Thymus (tissue), 11 donors: ENCODE results near the gene GOLIM4. TPM values are rescaled to one million over a fixed set of nuclear protein-coding genes. Genes with fewer than 3 reads are reported as not detected.

ENCODE experiments used
- DNase-seq, 9 donors: peaks; one replicate each; pipeline ENCODE4 v3.0.0-alpha.2; 2013; ENCODE audit warnings: low spot score in 9 of 9, low read depth in 6 of 9, missing footprints in 1 of 9
- H3K27ac ChIP-seq, 2 donors: one replicate each; pipeline ENCODE4 v1.5.1; 2013; ENCODE audit warnings: control low read depth in 1 of 2, low read depth in 1 of 2, low read length in 1 of 2, mild to moderate bottlenecking in 1 of 2, moderate library complexity in 1 of 2
- H3K27me3 ChIP-seq, 2 donors: one replicate each; pipeline ENCODE4 v1.5.1; 2013; ENCODE audit warnings: low read length in 1 of 2; ENCODE audit not compliant: control insufficient read depth in 2 of 2, insufficient read depth in 1 of 2
- H3K36me3 ChIP-seq, 2 donors: one replicate each; pipeline ENCODE4 v1.5.1; 2013; ENCODE audit warnings: low read length in 1 of 2, mild to moderate bottlenecking in 1 of 2, moderate library complexity in 1 of 2; ENCODE audit not compliant: control insufficient read depth in 2 of 2, insufficient read depth in 2 of 2
- H3K4me1 ChIP-seq, 2 donors: one replicate each; pipeline ENCODE4 v1.5.1; 2013; ENCODE audit warnings: low read length in 2 of 2; ENCODE audit not compliant: control insufficient read depth in 2 of 2, insufficient read depth in 2 of 2
- H3K4me3 ChIP-seq, 2 donors: one replicate each; pipeline ENCODE4 v1.5.1; 2013; ENCODE audit warnings: low read length in 2 of 2, control low read depth in 1 of 2, mild to moderate bottlenecking in 1 of 2
- H3K9me3 ChIP-seq, 2 donors: one replicate each; pipeline ENCODE4 v1.5.1; 2013; ENCODE audit warnings: low read length in 1 of 2, mild to moderate bottlenecking in 1 of 2; ENCODE audit not compliant: control insufficient read depth in 2 of 2, insufficient read depth in 1 of 2
- WGBS: extraction: QIAGEN DNeasy Blood & Tissue Kit; methylation state at CpG from one replicate; pipeline ENCODE4 v1.1.7; 2013; 5-methylcytosine and 5-hydroxymethylcytosine counted together
- polyA plus RNA-seq: library from polyadenylated mRNA; stranded (reverse); fragments of 200-250 nt; gene quantifications from one replicate; pipeline ENCODE4 v1.2.3, GENCODE V29; 2013
- total RNA-seq: library from RNA; stranded (reverse); fragments of 120-200 nt; gene quantifications from one replicate; pipeline ENCODE4 v1.2.4, GENCODE V29; 2013
- donor health status: healthy.

The GOLIM4 gene
- total and polyA plus RNA-seq, 2 donors = 8.4 to 8.8 TPM

DNA sequence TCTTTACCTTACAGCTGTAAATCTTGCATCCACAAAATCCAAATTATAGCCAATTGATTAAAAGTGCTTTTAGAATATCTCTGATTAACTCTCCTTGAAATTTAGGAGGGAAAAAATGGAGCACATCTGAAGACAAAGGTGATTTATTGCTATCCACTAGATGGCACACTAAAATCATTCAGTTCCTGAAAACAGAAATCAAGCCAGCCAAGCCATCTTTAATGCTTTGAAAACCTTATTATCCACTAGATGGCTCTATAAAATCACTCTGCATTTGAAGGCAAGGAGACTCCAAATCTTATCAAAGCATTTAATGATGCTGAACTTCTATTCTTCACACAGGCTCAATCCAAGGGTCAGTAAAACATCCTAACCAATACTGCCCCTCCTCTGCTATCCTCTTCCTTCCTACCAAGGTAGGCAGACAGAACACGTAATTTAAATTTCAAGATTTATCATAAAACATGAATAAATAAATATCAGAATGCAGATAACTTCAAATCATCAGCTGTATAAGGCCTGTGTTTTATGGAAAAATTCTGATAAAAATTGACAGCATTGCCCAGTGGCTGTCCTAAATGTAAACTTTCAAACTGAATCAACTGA lies 48.4 kb downstream of the GOLIM4 start:
- Histone ChIP-seq H3K4me3 (no peak overlapping the region), H3K9me3 (no peaks in the 10 kb centered on the region), H3K27me3 (no peaks in the 10 kb centered on the region), H3K27ac (no peak overlapping the region), H3K36me3 (no peaks in the 10 kb centered on the region), H3K4me1 (no peaks in the 10 kb centered on the region)
- 100% methylated on average over 1 of the region's 1 CpG for WGBS
- DNase-seq = peak; percentile 21 to 81 (median 33)

DNA sequence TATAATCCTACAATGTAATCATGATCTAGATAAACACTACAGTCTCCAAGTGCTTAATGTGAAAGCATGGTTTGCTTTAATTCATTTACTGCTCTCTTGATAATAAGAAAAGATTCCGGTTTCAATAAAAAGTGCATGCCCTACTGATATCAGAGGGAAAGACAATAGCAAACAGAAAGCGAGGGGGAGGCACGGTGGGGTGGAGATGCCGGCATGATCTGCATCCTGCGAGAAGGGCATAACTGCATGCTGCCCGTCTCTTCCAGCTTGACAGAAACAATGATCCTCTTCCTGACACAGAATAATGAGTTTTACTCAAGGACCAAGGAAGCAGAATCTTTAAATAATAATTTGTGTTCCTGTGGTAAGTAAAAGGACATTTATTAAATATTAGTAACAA lies 51.7 kb downstream of the GOLIM4 start:
- Histone ChIP-seq H3K9me3 (no peaks in the 10 kb centered on the region), H3K27me3 (no peaks in the 10 kb centered on the region), H3K4me3 (no peak overlapping the region), H3K36me3 (no peaks in the 10 kb centered on the region), H3K27ac (no peak overlapping the region), H3K4me1 (no peaks in the 10 kb centered on the region)
- no peak for DNase-seq
- 87% methylated on average over 6 of the region's 6 CpGs for WGBS

- DNase-seq = peak in 4 of 9 donors; percentile 6 to 44 (median 14)
- WGBS = 92% methylated on average over 6 of the region's 6 CpGs
- no peak overlapping the region for H3K27ac ChIP-seq
- no peaks in the 10 kb centered on the region for H3K4me1 ChIP-seq
- no peaks in the 10 kb centered on the region for H3K36me3 ChIP-seq
- no peaks in the 10 kb centered on the region for H3K9me3 ChIP-seq
- no peak overlapping the region for H3K4me3 ChIP-seq
- no peaks in the 10 kb centered on the region for H3K27me3 ChIP-seq
Observed at GRCh38 chr3:168040607-168041208, 55.0 kb downstream of the GOLIM4 start.

GRCh38 chr3:168037020-168037419 lies 58.7 kb downstream of the GOLIM4 start:
- DNase-seq = no peak
- Histone ChIP-seq H3K4me3 (no peak overlapping the region), H3K27me3 (no peaks in the 10 kb centered on the region), H3K27ac (no peak overlapping the region), H3K36me3 (peaks cover 0 to 2% of the 10 kb centered on the region in 2 donors), H3K4me1 (no peaks in the 10 kb centered on the region), H3K9me3 (no peaks in the 10 kb centered on the region)
- 98% methylated on average over 2 of the region's 2 CpGs for WGBS

DNA sequence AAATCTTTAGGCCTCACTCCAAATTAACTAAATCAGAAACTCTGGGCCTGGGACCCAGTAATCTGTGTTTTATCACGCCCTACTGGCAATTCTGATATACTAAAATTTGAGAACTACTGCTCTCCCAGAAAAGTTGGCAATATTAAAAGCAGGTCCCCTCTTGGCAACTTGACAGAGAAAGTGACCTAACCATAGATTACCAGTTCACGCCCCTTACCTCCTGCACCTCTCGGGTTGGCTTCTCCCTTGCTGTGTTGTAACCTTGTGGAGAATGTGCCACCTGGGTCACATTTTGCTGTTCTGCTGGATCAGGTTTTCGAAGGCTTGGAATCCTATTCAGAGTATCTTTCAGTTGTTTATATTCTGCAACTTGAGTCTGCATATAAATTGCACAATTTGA lies 59.1 kb downstream of the GOLIM4 start:
- no peak overlapping the region for H3K4me3 ChIP-seq
- peaks cover 0 to 2% of the 10 kb centered on the region in 2 donors for H3K36me3 ChIP-seq
- no peaks in the 10 kb centered on the region for H3K9me3 ChIP-seq
- H3K27ac ChIP-seq = no peak overlapping the region
- 97% methylated on average over 4 of the region's 4 CpGs for WGBS
- H3K4me1 ChIP-seq = no peaks in the 10 kb centered on the region
- DNase-seq = no peak
- H3K27me3 ChIP-seq = no peaks in the 10 kb centered on the region

GRCh38 chr3:168034152-168034928 lies 61.4 kb downstream of the GOLIM4 start:
- H3K27me3 ChIP-seq = no peaks in the 10 kb centered on the region
- no peak overlapping the region for H3K27ac ChIP-seq
- H3K36me3 ChIP-seq = peaks cover 0 to 2% of the 10 kb centered on the region in 2 donors
- no peak for DNase-seq
- 94% methylated on average over 5 of the region's 5 CpGs for WGBS
- no peaks in the 10 kb centered on the region for H3K4me1 ChIP-seq
- H3K9me3 ChIP-seq = no peaks in the 10 kb centered on the region
- no peak overlapping the region for H3K4me3 ChIP-seq

- WGBS = 91% methylated on average over 4 of the region's 4 CpGs
- Histone ChIP-seq H3K27ac (no peak overlapping the region), H3K9me3 (no peaks in the 10 kb centered on the region), H3K4me3 (no peak overlapping the region), H3K36me3 (peaks cover 0 to 2% of the 10 kb centered on the region in 2 donors), H3K27me3 (no peaks in the 10 kb centered on the region), H3K4me1 (no peaks in the 10 kb centered on the region)
- DNase-seq = no peak
Observed at GRCh38 chr3:168030577-168030976, 65.1 kb downstream of the GOLIM4 start.

DNA sequence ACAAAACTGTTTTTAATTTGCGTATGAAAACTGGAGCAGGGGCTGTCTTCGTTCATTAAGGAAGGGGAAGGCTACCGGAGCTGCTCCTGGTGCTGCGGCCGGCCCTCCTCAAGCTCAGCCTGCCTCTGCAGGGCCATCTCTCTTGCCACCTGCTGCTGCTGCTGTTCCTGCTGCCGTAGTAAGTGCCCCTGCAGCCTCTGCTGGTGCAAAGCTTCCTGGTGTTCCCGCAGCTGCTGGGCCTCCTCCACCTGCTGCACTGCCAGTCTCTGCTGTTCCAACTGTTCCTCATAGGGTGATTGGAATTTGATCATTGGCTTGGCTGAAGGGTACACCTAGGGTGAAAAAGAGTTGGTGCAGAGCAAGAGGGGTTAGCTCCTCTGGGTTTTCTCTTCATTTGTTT lies 66.0 kb downstream of the GOLIM4 start:
- H3K4me1 ChIP-seq = no peaks in the 10 kb centered on the region
- no peaks in the 10 kb centered on the region for H3K9me3 ChIP-seq
- no peaks in the 10 kb centered on the region for H3K27me3 ChIP-seq
- no peak overlapping the region for H3K27ac ChIP-seq
- 98% methylated on average over 7 of the region's 7 CpGs for WGBS
- H3K4me3 ChIP-seq = no peak overlapping the region
- H3K36me3 ChIP-seq = peaks cover 0 to 2% of the 10 kb centered on the region in 2 donors
- DNase-seq = no peak

DNA sequence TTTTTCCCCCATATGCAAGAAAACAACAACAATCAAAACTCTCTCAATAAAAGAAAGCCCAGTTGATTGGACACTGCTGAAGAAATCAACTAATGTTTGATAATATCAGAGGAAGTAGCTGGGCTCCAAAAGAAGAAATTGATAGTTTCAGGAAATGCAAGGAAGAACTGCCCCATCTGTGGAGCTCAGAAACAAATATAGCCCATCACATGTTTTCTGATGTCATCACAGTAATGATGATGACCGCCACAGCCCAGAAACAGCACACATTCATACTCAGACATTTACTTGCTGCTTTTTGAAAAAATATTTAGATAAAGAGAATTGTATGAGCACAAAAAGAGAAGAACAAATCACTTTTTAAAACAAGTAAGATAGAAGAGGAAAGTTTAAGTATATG lies 67.6 kb downstream of the GOLIM4 start:
- H3K36me3 ChIP-seq = peaks cover 0 to 13% of the 10 kb centered on the region in 2 donors
- H3K27ac ChIP-seq = no peak overlapping the region

More for the DNA sequence above, 67.6 kb downstream of the GOLIM4 start:
- no peak for DNase-seq
- Histone ChIP-seq H3K27me3 (no peaks in the 10 kb centered on the region), H3K9me3 (no peaks in the 10 kb centered on the region), H3K4me3 (no peak overlapping the region), H3K4me1 (no peaks in the 10 kb centered on the region)
- WGBS = 100% methylated on average over 1 of the region's 1 CpG
